Effector memory CD8-positive, alpha-beta T cell (primary cell): ENCODE data around the gene ABLIM2.

Experiments used
- ATAC-seq: fragments of 150-1000 bp; cut with Tn5 transposase; replicated peaks from 2 replicates; pipeline ENCODE4 v1.10.0; 2021; ENCODE audit warnings: mild to moderate bottlenecking, moderate library complexity
- DNase-seq, 3 experiments: peaks; one replicate each; pipeline ENCODE4 v3.0.0; 2021
- H3K27ac Mint-ChIP-seq, 2 donors: one replicate each; pipeline ENCODE4 v1.8.0; 2022; ENCODE audit warnings: mild to moderate bottlenecking in 2 of 2, mixed read lengths in 2 of 2, moderate library complexity in 2 of 2
- H3K27me3 Mint-ChIP-seq, 2 donors: one replicate each; pipeline ENCODE4 v1.8.0; 2022; ENCODE audit warnings: mixed read lengths in 2 of 2
- H3K36me3 Mint-ChIP-seq: one replicate; pipeline ENCODE4 v1.8.0; 2022; ENCODE audit warnings: mild to moderate bottlenecking, moderate library complexity, mixed read lengths; ENCODE audit not compliant: insufficient read depth
- H3K4me1 Mint-ChIP-seq, 2 donors: one replicate each; pipeline ENCODE4 v1.8.0; 2022; ENCODE audit warnings: low read depth in 2 of 2, mixed read lengths in 2 of 2
- H3K4me3 Mint-ChIP-seq, 2 donors: one replicate each; pipeline ENCODE4 v1.8.0; 2022; ENCODE audit warnings: mild to moderate bottlenecking in 2 of 2, mixed read lengths in 2 of 2, moderate library complexity in 2 of 2
- H3K9me3 Mint-ChIP-seq, 2 donors: one replicate each; pipeline ENCODE4 v1.8.0; 2022; ENCODE audit warnings: mixed read lengths in 2 of 2

Gene ABLIM2

GRCh38 chr4:8188085-8188484 lies 29.5 kb upstream of the ABLIM2 start:
- H3K4me1 Mint-ChIP-seq = peaks cover 3 to 4% of the 10 kb centered on the region in 2 donors
- no peak for DNase-seq
- H3K36me3 Mint-ChIP-seq = no peaks in the 10 kb centered on the region
- H3K27ac Mint-ChIP-seq = no peak overlapping the region
- no peaks in the 10 kb centered on the region for H3K9me3 Mint-ChIP-seq
- H3K27me3 Mint-ChIP-seq = peaks cover 15 to 57% of the 10 kb centered on the region in 2 donors
- no peak overlapping the region for H3K4me3 Mint-ChIP-seq
- ATAC-seq = no peak

- Mint-ChIP-seq H3K36me3 (no peaks in the 10 kb centered on the region), H3K27ac (no peak overlapping the region), H3K4me1 (no peaks in the 10 kb centered on the region), H3K4me3 (no peak overlapping the region), H3K9me3 (no peaks in the 10 kb centered on the region), H3K27me3 (peaks cover 15 to 50% of the 10 kb centered on the region in 2 donors)
- ATAC-seq = no peak
- no peak for DNase-seq
Observed at GRCh38 chr4:8185930-8186329, 27.3 kb upstream of the ABLIM2 start.

GRCh38 chr4:8185295-8185694 lies 26.7 kb upstream of the ABLIM2 start:
- DNase-seq = no peak
- Mint-ChIP-seq H3K36me3 (no peaks in the 10 kb centered on the region), H3K9me3 (no peaks in the 10 kb centered on the region), H3K4me3 (no peak overlapping the region), H3K4me1 (no peaks in the 10 kb centered on the region), H3K27me3 (peaks cover 15 to 48% of the 10 kb centered on the region in 2 donors), H3K27ac (no peak overlapping the region)
- ATAC-seq = no peak

- Mint-ChIP-seq H3K27me3 (peaks cover 15 to 37% of the 10 kb centered on the region in 2 donors), H3K4me3 (no peak overlapping the region), H3K27ac (no peak overlapping the region), H3K4me1 (no peaks in the 10 kb centered on the region), H3K36me3 (no peaks in the 10 kb centered on the region), H3K9me3 (no peaks in the 10 kb centered on the region)
- DNase-seq = no peak
- no peak for ATAC-seq
Observed at GRCh38 chr4:8184061-8184460, 25.4 kb upstream of the ABLIM2 start.

GRCh38 chr4:8182858-8183725 lies 24.5 kb upstream of the ABLIM2 start:
- Mint-ChIP-seq H3K9me3 (no peaks in the 10 kb centered on the region), H3K27ac (no peak overlapping the region), H3K4me1 (no peaks in the 10 kb centered on the region), H3K4me3 (no peak overlapping the region), H3K27me3 (peaks cover 9 to 29% of the 10 kb centered on the region in 2 donors), H3K36me3 (no peaks in the 10 kb centered on the region)
- ATAC-seq = no peak
- DNase-seq = no peak

GRCh38 chr4:8182294-8182693 lies 23.7 kb upstream of the ABLIM2 start:
- H3K27me3 Mint-ChIP-seq = peaks cover 5 to 25% of the 10 kb centered on the region in 2 donors
- H3K27ac Mint-ChIP-seq = no peak overlapping the region
- no peak for ATAC-seq
- DNase-seq = no peak
- no peak overlapping the region for H3K4me3 Mint-ChIP-seq
- H3K4me1 Mint-ChIP-seq = no peaks in the 10 kb centered on the region
- no peaks in the 10 kb centered on the region for H3K9me3 Mint-ChIP-seq
- H3K36me3 Mint-ChIP-seq = no peaks in the 10 kb centered on the region

GRCh38 chr4:8181844-8182243 lies 23.2 kb upstream of the ABLIM2 start:
- DNase-seq (no peak), ATAC-seq (no peak)
- no peaks in the 10 kb centered on the region for H3K36me3 Mint-ChIP-seq
- peaks cover 2% of the 10 kb centered on the region in 2 donors for H3K4me1 Mint-ChIP-seq
- H3K4me3 Mint-ChIP-seq = no peak overlapping the region
- H3K27me3 Mint-ChIP-seq = peaks cover 5 to 20% of the 10 kb centered on the region in 2 donors
- H3K9me3 Mint-ChIP-seq = no peaks in the 10 kb centered on the region
- no peak overlapping the region for H3K27ac Mint-ChIP-seq

GRCh38 chr4:8181119-8181518 lies 22.5 kb upstream of the ABLIM2 start:
- Mint-ChIP-seq H3K4me1 (peaks cover 2 to 4% of the 10 kb centered on the region in 2 donors), H3K27me3 (peaks cover 2 to 14% of the 10 kb centered on the region in 2 donors), H3K36me3 (no peaks in the 10 kb centered on the region), H3K9me3 (no peaks in the 10 kb centered on the region), H3K27ac (no peak overlapping the region), H3K4me3 (no peak overlapping the region)
- no peak for ATAC-seq
- no peak for DNase-seq

- no peaks in the 10 kb centered on the region for H3K9me3 Mint-ChIP-seq
- no peaks in the 10 kb centered on the region for H3K36me3 Mint-ChIP-seq
- peaks cover 2 to 4% of the 10 kb centered on the region in 2 donors for H3K4me1 Mint-ChIP-seq
- ATAC-seq = no peak
- H3K27me3 Mint-ChIP-seq = peaks cover 0 to 8% of the 10 kb centered on the region in 2 donors
- DNase-seq = no peak
- H3K27ac Mint-ChIP-seq = no peak overlapping the region
- H3K4me3 Mint-ChIP-seq = no peak overlapping the region
Observed at GRCh38 chr4:8180310-8181093, 21.9 kb upstream of the ABLIM2 start.

- Mint-ChIP-seq H3K27me3 (peaks cover 0 to 6% of the 10 kb centered on the region in 2 donors), H3K4me1 (peaks cover 2 to 4% of the 10 kb centered on the region in 2 donors), H3K36me3 (no peaks in the 10 kb centered on the region), H3K4me3 (no peak overlapping the region), H3K27ac (no peak overlapping the region), H3K9me3 (no peaks in the 10 kb centered on the region)
- DNase-seq (no peak), ATAC-seq (no peak)
Observed at GRCh38 chr4:8179771-8180170, 21.2 kb upstream of the ABLIM2 start.

- Mint-ChIP-seq H3K27ac (no peak overlapping the region), H3K4me1 (peaks cover 2 to 4% of the 10 kb centered on the region in 2 donors), H3K27me3 (peaks cover 0 to 6% of the 10 kb centered on the region in 2 donors), H3K4me3 (no peak overlapping the region), H3K36me3 (no peaks in the 10 kb centered on the region), H3K9me3 (no peaks in the 10 kb centered on the region)
- ATAC-seq (no peak), DNase-seq (no peak)
Observed at GRCh38 chr4:8179074-8179473, 20.5 kb upstream of the ABLIM2 start.

- peak overlapping the region in 1 of 2 donors; percentile 55 for H3K27ac Mint-ChIP-seq
- peaks cover 0 to 6% of the 10 kb centered on the region in 2 donors for H3K27me3 Mint-ChIP-seq
- H3K36me3 Mint-ChIP-seq = no peaks in the 10 kb centered on the region
- H3K4me1 Mint-ChIP-seq = peaks cover 2 to 4% of the 10 kb centered on the region in 2 donors
- H3K4me3 Mint-ChIP-seq = no peak overlapping the region
- no peaks in the 10 kb centered on the region for H3K9me3 Mint-ChIP-seq
- DNase-seq = no peak
- ATAC-seq = no peak
Observed at GRCh38 chr4:8177956-8178355, 19.3 kb upstream of the ABLIM2 start.

- H3K9me3 Mint-ChIP-seq = no peaks in the 10 kb centered on the region
- no peaks in the 10 kb centered on the region for H3K36me3 Mint-ChIP-seq
- DNase-seq (no peak), ATAC-seq (no peak)
- H3K27ac Mint-ChIP-seq = peak overlapping the region in 1 of 2 donors; percentile 55
- peaks cover 2 to 5% of the 10 kb centered on the region in 2 donors for H3K4me1 Mint-ChIP-seq
- H3K4me3 Mint-ChIP-seq = no peak overlapping the region
- peaks cover under 1 to 7% of the 10 kb centered on the region in 2 donors for H3K27me3 Mint-ChIP-seq
Observed at GRCh38 chr4:8177552-8177951, 18.9 kb upstream of the ABLIM2 start.
